Fibroblast of lung (primary cell): ENCODE data around the gene RPUSD2.

Source experiments
- CTCF ChIP-seq, 2 donors: IDR thresholded peaks in 1 of 2; conservative IDR thresholded peaks in 1 of 2; 1 replicate in 1 of 2; 2 replicates in 1 of 2; pipeline ENCODE4 v1.5.1; 2011 to 2012; ENCODE audit warnings: low read length in 2 of 2, control low read depth in 1 of 2, inconsistent platforms in 1 of 2, low read depth in 1 of 2, mild to moderate bottlenecking in 1 of 2
- EZH2 ChIP-seq: IDR thresholded peaks from 2 replicates; pipeline ENCODE4 v1.5.1; 2012; ENCODE audit warnings: low read length, control low read depth, mild to moderate bottlenecking; ENCODE audit errors: missing control alignments

- TF ChIP-seq CTCF (conservative IDR thresholded peaks at IDR 0.05 in 1 of 2, IDR thresholded peaks at IDR 0.05 in 1 of 2; ENCODE audit: low read depth in 1 of 2, low read length in 2 of 2), result no peak
- TF ChIP-seq EZH2, result no peak
Observed at GRCh38 chr15:40549894-40550293, 19.2 kb upstream of the RPUSD2 start.
